ENCODE measurements around the gene GYPC. TPM values are rescaled to one million over a fixed set of nuclear protein-coding genes. Genes with fewer than 3 reads are reported as not detected.
"Not testable (repeated sequence)": the region's sequence is repeated elsewhere in the genome, so short reads cannot be mapped to it uniquely, and the experiment has no call there.

Gene GYPC
- total RNA-seq, 1 donor from 2014 or later: 30.1 TPM

DNA sequence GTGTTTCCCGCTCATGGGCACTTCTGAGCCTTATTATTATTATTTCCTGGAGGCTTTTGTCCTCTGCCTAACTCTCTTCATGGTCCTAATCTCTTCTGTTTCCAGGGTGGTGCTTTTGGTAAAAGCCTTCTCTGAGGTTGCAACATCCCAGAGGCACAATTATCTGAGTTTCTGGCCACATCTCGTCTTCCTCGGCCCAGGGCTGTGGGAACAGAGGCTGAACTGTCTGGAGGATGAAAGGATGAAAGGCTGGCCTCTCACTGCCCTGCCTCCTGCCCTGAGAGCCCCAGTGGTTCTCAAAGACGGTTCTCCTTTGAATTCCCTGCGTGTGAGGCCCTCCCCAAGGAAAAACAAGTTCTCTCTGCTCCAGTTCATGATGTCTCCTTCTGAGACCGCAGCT is 13.8 kb downstream of the GYPC start:
- DNase-seq (ENCODE audit: low spot score): no peak

- DNase-seq (ENCODE audit: low spot score): no peak
Measured at GRCh38 chr2:126671488-126671887, 15.5 kb downstream of the GYPC start.

- no peak for DNase-seq (ENCODE audit: low spot score)
Measured at GRCh38 chr2:126672980-126673605, 17.1 kb downstream of the GYPC start.

DNA sequence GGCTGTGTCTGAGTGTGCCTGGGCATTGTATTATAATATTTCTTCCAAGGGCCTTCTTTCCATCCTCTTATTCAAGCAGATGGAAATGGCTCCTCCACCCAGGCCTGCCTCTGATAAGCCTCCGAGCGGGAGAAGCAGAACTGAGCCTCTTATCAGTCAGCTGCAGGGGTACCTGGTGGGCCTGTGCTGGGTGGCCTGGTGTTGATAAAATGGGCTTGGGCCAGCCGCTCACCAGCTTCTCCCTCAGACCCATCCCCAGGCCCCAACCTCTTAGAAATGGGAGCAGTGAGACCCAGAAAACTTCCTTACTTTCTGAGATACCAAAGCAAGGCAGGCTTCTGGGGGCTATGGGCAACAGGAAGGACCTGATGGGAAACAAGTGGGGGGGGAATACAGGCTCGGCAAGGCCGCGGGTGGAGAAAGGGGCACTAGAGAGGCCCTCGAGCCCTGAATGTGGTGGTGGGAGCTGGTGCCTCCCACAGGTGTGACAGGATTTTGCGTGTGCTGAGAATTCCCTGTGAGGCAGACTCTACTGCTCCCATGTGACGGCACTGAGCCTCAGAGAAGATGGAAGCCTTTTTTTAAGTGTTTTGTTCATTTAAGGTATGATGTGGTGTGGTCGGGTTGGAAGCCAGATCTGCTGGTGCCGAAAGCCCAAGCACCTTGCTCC is 18.3 kb downstream of the GYPC start:
- DNase-seq (ENCODE audit: low spot score): no peak

GRCh38 chr2:126675637-126676036 is 19.7 kb downstream of the GYPC start:
- DNase-seq (ENCODE audit: low spot score): no peak

DNA sequence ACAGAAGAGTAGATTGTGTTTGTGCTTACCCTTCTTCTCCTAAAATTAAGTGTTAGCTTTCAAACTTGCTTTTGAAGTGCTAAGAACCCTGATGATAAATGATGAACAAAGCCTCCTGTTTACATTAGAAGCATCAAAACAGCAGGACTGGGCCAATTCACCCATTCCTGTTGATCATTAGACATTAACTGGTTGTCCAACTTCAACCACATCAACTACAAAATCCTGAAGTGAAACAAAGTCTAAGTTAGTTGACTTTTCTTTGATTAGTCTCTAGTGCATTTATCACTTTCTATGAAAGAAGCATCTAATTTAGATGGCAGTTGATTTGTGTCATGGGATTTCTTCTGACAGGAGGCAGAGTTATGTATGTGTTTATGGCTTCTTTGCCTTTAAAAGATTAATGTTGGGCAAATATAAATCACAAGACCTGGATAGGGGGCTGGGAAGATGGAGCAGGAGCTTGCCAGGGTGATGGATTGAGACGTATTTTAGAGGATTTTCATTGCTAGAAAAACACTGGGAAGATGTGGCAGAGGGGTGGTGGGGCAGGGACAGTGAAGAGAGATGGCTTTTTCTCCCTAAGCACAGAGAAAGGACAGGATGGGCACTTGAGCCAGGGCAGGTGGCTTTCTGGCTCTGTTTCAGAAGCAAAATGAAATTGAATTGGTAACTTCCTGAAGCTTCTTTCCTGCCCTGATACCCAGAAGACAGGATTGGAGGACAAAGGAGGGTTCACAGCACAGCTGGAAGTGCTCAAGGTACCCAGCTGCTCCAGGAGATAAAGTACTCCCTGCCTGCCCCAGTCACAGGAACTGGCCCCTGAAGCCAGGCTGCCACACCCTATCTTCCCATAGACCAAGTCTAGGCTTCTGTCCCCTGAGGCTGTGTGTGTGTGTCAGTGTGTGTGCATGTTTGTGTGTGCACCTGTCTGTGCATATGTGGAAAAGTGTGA is 20.5 kb downstream of the GYPC start:
- no peak for DNase-seq (ENCODE audit: low spot score)

GRCh38 chr2:126677176-126677538 is 21.2 kb downstream of the GYPC start:
- DNase-seq (ENCODE audit: low spot score): no peak

- DNase-seq (ENCODE audit: low spot score): no peak
Measured at GRCh38 chr2:126678269-126679065, 22.5 kb downstream of the GYPC start.

- no peak for DNase-seq (ENCODE audit: low spot score)
Measured at GRCh38 chr2:126679094-126679713, 23.2 kb downstream of the GYPC start.

GRCh38 chr2:126681505-126681904 is 25.5 kb downstream of the GYPC start:
- no peak for DNase-seq (ENCODE audit: low spot score)

DNA sequence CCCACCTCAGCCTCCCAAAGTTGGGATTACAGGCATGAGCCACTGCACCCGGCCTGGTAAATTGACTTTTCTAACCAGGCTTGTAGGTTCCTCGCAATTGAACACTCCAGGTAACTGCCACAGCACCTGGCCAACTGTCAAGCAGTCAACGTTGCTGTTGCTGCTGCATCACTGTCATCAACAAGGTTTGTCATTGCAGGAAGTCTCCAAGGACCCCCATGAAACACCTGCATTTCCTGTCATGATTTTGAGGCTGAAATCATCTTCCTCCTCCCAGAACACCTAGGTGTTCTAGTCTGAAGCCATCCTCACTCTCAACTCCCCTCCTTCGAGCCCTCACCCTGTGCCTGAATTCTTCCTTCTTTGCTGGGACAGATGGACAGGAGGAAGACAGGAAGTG is 29.7 kb downstream of the GYPC start:
- DNase-seq (ENCODE audit: low spot score): no peak

DNA sequence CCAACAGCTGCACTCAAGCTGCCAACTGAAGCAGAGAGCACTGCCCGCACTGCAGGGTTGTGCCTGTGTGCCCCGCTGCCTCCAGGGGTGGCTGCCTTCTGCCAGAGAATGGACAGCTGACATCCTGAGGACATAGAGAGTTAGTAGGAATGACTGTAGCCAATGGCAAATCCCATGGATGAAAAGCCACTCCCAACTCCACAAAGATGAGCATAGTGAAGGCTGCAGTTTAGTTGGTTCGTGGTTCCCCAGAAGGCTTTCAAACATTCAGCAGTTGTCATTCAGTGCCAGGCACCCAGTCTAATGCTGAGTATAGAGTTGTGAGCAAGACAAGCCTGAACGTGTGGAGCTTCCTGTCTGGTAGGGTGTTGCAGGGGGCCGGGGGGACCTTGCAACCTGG is 30.3 kb downstream of the GYPC start:
- DNase-seq (ENCODE audit: low spot score): no peak

GRCh38 chr2:126686841-126687485 is 31.0 kb downstream of the GYPC start:
- no peak for DNase-seq (ENCODE audit: low spot score)

DNA sequence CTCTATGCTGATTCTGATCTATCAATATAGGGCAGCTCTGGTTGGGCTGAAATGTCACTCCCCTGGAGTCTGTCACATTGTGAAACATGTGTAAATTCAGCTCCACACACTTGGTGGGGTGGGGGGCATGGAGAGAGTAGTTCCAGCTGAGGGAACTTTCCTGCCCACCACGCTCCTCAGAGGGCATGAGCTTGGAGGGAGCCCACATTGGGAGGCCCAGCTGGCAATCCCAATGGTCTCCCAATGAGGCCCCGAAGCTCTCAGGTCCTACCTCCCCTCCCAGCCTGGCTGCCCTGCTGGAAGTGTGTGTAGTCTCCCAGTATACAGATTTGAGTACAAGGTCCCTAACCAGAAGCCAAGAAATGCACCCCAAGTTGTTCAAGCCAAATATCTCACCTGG is 31.5 kb downstream of the GYPC start:
- DNase-seq (ENCODE audit: low spot score): no peak

DNA sequence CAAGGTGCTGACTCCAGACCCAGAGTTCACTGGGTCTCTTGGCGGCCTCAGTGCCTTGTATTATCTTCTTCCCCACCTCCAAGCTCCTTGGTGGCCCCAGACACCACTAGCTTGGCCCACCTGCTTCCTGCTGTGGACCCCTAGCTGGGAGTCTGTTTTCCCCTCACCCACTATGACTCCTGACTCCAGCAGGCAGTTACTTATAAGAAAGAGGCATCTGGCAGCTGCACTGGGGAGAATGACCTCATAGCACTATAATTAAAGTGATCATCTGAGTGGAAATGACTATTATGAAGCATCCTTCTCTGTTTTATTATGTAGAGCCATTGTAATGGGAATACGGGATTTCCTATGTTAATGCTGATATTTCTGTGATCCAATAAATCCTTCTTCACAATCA is 32.6 kb downstream of the GYPC start:
- not testable (repeated sequence) for DNase-seq (ENCODE audit: low spot score)

GRCh38 chr2:126692241-126692640 is 36.3 kb downstream of the GYPC start:
- DNase-seq (ENCODE audit: low spot score): not testable (repeated sequence)

DNA sequence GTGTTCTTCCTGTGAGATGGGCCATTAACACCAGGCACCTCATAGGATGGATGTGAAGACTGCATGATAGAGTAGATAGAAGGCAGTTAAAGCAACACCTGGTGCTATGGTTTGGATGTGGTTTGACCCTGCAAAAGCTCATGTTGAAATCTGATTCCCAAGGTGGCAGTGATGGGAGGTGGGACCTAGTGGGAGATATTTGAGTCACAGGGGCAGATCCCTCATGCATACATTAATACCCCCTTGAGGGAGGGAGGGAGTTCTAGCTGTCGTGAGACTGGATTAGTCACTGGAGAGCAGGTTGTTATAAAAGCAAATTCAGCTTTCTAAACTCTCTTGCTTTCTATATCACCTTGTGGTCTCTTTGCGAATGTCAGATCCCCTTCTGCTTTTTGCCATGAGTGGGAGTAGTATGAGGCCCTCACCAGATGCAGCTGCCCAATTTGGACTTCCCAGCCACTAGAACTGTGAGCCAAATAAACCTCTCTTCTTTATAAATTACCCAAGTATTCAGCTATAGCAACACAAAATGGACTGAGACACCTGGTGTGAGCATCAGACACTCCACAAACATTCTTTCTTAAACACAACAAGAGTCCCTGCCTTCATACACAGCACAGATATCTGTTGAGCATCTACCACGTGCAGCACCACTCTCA is 37.1 kb downstream of the GYPC start:
- DNase-seq (ENCODE audit: low spot score): not testable (repeated sequence)

GRCh38 chr2:126696644-126697520 is 40.9 kb downstream of the GYPC start:
- no peak for DNase-seq (ENCODE audit: low spot score)

- no peak for DNase-seq (ENCODE audit: low spot score)
Measured at GRCh38 chr2:126698376-126698775, 42.4 kb downstream of the GYPC start.

All from ureter (tissue), 1 donor.